ENCODE data around the gene CRACDL. TPM values are rescaled to one million over a fixed set of nuclear protein-coding genes. Genes with fewer than 3 reads are reported as not detected.

The CRACDL gene
- total and polyA plus RNA-seq, 12 donors = 0.33 to 3.4 (median 2.1) TPM

GRCh38 chr2:98825858-98826257, 110.2 kb downstream of the CRACDL start:
- no peak for DNase-seq
- H3K4me3 ChIP-seq = no peak overlapping the region
- peaks cover 16% of the 10 kb centered on the region for H3K27me3 ChIP-seq
- TF ChIP-seq CTCF (IDR thresholded peaks at IDR 0.05) (no peak), POLR2A (IDR thresholded peaks at IDR 0.05) (no peak)
- peaks cover 0 to 12% of the 10 kb centered on the region in 2 donors for H3K4me1 ChIP-seq (replicated peaks in 1 of 2)
- H3K27ac ChIP-seq = peak overlapping the region in 1 of 5 donors; percentile 29
- no peaks in the 10 kb centered on the region for H3K36me3 ChIP-seq (replicated peaks in 1 of 2)
- intact Hi-C loops (cut with DNase I) = no loop called here
- no peaks in the 10 kb centered on the region for H3K9me3 ChIP-seq (replicated peaks in 1 of 3)
- WGBS, 4 donors = 87 to 97% (median 93%) methylated on average over 5 to 6 of the region's 6 CpGs

- intact Hi-C loops (cut with DNase I) = no loop called here
- Histone ChIP-seq H3K36me3 (replicated peaks in 1 of 2) (no peaks in the 10 kb centered on the region), H3K27me3 (peaks cover 16% of the 10 kb centered on the region), H3K4me3 (no peak overlapping the region), H3K9me3 (replicated peaks in 1 of 3) (no peaks in the 10 kb centered on the region), H3K27ac (peak overlapping the region in 1 of 5 donors; percentile 29), H3K4me1 (replicated peaks in 1 of 2) (peaks cover 0 to 12% of the 10 kb centered on the region in 2 donors)
- TF ChIP-seq POLR2A (IDR thresholded peaks at IDR 0.05) (no peak), CTCF (IDR thresholded peaks at IDR 0.05) (no peak)
- DNase-seq = no peak
- 75 to 80% (median 77%) methylated on average over 4 to 6 of the region's 6 CpGs for WGBS, 4 donors
Measured at GRCh38 chr2:98825404-98825803, 110.6 kb downstream of the CRACDL start.

- peaks cover 16% of the 10 kb centered on the region for H3K27me3 ChIP-seq
- no peak for DNase-seq
- no peaks in the 10 kb centered on the region for H3K36me3 ChIP-seq (replicated peaks in 1 of 2)
- intact Hi-C loops (cut with DNase I) = no loop called here
- H3K4me1 ChIP-seq (replicated peaks in 1 of 2) = peaks cover 0 to 12% of the 10 kb centered on the region in 2 donors
- no peak for TF ChIP-seq CTCF (IDR thresholded peaks at IDR 0.05)
- no peak for TF ChIP-seq POLR2A (IDR thresholded peaks at IDR 0.05)
- H3K9me3 ChIP-seq (replicated peaks in 1 of 3) = no peaks in the 10 kb centered on the region
- peak overlapping the region in 2 of 5 donors; percentile 29 to 78 for H3K27ac ChIP-seq
- 85 to 92% (median 88%) methylated on average over 3 of the region's 3 CpGs for WGBS, 4 donors
- H3K4me3 ChIP-seq = no peak overlapping the region
Measured at GRCh38 chr2:98825020-98825350, 111.0 kb downstream of the CRACDL start.

GRCh38 chr2:98824256-98825019, 111.6 kb downstream of the CRACDL start:
- Histone ChIP-seq H3K27me3 (peaks cover 16% of the 10 kb centered on the region), H3K4me1 (replicated peaks in 1 of 2) (peaks cover 0 to 12% of the 10 kb centered on the region in 2 donors), H3K36me3 (replicated peaks in 1 of 2) (no peaks in the 10 kb centered on the region), H3K4me3 (no peak overlapping the region), H3K27ac (peak overlapping the region in 2 of 5 donors; percentile 78 to 85), H3K9me3 (replicated peaks in 1 of 3) (no peaks in the 10 kb centered on the region)
- no peak for TF ChIP-seq CTCF (IDR thresholded peaks at IDR 0.05)
- TF ChIP-seq POLR2A (IDR thresholded peaks at IDR 0.05) = no peak
- intact Hi-C loops (cut with DNase I) = no loop called here
- DNase-seq = no peak
- WGBS, 4 donors = 56 to 77% (median 71%) methylated on average over 2 of the region's 2 CpGs

Data from adrenal gland (tissue), 12 donors.